Measurements from ENCODE around the gene WDR46. TPM values are rescaled to one million over a fixed set of nuclear protein-coding genes. Genes with fewer than 3 reads are reported as not detected.

The WDR46 gene
- total RNA-seq, 1 donor from 2014 or later, result 91.0 TPM

DNA sequence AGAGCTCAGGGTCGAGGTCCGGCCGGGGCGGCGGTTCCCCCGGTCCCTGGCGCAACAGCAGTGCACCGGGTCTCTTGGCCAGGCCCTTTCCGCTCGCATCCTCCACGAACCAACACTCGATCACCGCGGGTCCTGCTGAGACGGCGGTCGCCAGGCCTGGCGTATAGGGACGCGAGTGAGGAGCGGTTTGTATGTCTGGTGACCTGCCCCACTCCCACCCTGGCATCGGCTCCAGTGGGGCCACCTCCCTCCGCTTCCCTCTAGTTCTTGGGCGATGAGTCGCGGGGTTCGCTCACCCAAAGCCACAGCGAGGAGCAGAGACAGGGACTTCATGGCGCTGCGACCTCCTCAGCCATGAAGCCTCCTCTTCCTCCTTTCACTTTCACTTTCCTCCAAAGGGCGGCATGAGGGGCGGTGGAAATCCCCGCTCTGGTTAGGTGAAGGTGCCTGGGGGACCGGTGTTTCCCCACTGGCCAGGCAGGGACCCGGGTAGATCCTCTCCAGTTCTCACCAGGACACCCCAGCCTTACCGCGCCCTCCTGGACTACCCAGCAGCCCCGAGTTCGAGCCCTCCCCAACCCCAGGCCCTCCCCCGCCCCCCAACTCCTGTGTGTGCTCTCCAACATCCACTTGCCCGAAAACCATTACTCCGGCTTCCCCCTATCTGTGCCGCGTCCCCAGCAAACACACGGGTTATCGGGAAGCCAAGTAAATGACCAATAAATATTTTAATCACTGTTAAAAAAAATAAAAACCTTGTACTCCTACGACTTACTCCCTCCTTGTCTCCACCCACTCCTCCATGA lies 24.9 kb upstream of the WDR46 start, which contains the start of gene TAPBP:
Gene TAPBP (minus strand): TSS at position 370 of the 806 bp plus-strand sequence. CDS start 37 bp downstream, at position 333.
- DNase-seq (ENCODE audit: extremely low read depth, low read depth, low spot score), result no peak

DNA sequence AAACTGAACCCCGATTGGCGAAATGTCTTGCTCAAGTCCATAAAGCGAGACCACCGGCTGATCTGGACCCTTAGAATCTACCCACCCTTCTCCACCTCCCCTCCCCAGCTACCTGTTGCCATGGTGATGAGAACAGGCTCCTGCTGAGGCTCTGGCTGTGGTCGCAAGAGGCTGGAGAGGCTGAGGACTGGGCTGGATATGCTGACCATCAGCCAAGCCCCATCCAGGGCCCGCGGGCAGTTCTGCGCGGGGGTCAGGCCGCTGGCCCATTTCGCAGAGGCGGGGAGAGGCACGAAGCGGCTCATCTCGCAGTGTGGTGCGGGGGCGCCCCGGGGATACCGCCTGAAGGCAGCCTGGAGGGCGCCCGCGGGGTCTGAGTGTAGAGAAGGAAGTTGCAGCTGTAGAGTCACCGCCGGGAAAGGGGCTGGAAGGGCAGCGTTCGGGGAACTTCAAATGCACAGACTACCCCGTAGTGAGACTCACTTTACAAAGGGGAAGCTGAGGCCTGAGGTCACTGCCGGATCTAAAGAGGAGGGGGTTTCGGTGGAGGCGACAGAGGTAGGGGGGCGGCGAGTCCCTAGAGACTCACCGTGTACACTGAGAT lies 24.2 kb upstream of the WDR46 start:
- no peak for DNase-seq (ENCODE audit: extremely low read depth, low read depth, low spot score)

DNA sequence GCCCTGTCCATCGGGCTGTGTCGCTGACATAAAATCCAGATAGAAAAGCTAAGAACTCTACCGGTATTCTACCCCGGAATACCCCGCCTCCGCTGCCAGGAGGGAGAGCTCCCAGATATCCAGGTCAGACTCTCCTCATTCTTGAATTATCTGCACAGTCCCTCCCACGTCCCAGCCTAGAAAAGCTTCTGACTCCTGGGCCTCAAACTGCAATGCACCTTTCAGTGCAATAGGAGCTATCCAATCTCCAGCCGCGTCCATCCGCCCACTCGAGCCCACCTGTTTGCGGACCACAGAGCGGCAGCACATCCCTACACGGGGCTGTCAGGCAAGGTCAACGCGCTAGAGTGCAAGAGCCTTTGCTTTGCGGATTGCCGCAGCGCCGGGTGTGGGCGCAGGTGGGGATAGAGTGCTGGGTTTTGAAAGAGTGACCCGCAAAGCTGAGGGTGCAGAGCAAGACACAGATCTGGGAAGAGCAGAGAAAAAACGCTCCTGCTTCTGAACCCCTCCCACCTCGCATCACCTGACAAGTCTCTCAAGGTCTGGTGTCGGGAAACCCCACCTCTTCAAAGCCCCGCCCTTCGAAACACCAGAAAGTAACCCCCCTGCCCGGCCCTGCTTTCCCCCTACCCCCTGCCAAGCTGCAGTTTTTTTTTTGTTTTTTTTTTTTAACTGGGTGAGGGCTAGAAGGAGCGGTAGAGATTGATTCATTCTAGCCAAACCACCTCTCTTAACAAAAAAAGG lies 23.5 kb upstream of the WDR46 start:
- DNase-seq (ENCODE audit: extremely low read depth, low read depth, low spot score), result no peak

DNA sequence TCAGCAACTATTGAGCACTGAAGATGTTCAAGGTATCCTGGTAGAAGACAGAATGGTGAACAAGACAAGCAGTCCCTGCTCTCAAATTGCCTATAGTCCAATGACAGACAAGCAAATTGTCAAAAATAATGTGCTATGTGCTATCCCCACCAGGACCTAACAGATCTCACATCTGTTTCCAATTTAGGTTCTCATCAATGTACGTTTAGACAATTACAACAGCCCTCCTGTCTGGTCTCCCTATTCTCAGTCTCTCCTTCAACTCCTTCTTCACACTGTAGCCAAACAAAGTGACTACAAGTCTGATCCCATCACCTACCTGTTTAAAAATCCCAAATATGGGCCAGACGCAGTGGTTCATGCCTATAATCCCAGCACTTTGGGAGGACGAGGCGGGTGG lies 17.3 kb upstream of the WDR46 start:
- no peak for DNase-seq (ENCODE audit: extremely low read depth, low read depth, low spot score)

DNA sequence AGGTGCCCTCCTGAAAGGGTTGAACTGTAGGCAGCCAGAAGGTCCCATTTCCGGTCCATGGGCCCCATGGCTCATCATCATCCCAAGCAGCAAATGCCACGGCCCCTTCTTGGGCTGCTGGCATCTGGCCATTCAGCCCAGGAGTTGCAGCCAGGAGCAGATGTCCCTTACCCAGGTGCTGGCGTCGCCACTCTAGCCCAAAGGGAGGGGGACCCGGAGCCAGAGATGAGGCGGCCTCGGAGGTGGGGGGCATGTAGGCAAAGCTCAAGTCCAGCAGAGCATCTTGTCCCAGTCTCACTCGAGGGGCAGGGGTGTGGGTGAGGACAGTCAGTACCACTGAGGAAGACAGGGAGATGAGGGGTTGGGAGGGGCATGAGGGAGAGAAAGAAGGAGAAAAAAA lies 16.0 kb upstream of the WDR46 start:
- no peak for DNase-seq (ENCODE audit: extremely low read depth, low read depth, low spot score)

DNA sequence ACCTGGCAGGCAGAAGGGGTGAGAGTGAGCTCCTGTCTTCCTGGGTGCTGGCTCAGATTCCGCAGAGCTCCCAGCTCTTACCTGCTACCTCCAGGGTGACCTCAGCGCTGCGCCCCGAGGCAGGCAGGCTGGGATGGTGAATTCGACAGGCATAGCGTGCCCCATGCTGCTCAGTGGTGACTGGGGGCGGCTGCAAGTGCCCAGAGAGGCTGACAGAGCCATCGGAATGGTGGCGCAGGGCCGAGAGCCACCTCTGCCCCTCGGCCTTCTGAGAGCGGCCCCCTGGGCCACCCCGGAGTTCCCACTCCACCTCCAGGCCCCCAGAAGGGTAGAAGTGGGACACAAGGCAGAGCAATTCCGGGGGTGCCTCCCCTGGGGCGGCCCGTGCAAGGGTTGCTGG lies 15.2 kb upstream of the WDR46 start:
- no peak for DNase-seq (ENCODE audit: extremely low read depth, low read depth, low spot score)

DNA sequence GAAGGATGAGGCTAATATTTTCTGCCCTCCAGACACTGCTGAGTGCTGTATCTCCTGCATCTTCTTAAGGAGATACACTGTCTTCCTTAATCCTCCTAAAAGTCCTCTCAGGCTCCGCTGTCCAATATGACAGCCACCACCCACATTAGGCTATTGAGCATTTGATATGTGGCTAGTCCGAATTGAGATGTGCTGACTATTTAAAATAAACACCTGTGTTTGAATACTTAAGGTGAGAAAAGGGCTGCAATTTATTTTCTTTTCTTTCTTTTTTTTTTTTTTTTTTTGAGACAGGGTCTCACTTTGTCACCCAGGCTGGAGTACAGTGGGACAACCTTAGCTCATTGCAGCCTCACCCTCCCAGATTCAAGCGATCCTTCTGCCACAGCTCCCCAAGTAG lies 12.8 kb upstream of the WDR46 start:
- no peak for DNase-seq (ENCODE audit: extremely low read depth, low read depth, low spot score)

DNA sequence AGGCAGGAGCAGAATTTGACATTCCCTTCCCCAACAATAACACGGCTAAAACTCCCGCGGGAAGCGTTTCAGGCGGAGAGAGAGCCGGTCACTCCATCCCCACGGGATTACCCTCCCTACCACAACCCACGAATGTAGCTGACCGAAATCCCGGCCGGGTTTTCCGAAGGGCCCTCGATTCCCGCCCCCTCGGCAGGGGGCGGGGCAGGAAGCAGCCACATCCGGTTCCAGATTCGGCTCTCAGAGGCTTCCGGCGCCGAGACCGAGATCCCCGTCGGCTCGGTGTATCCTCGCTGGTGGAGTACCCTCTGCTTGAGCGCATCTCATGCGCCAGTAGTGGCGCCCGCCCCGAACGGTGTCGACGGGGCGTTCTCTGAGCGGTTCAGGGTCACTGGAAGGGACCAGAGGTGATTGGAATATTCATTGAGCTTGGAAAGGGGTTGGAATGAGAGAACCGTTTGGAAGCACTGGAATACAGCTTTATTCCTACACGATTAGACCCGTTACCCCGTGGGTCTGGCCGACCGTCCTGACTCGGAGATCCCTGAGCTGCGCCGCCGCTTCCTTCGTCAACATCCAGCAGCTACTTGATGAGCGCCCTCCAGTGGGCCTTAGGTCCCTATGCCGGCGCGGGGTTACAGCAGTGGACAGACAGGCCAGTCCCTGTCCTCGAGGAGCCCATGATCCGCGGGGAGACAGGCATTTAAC lies 10.4 kb upstream of the WDR46 start:
- peak; percentile 55 for DNase-seq (ENCODE audit: extremely low read depth, low read depth, low spot score)

DNA sequence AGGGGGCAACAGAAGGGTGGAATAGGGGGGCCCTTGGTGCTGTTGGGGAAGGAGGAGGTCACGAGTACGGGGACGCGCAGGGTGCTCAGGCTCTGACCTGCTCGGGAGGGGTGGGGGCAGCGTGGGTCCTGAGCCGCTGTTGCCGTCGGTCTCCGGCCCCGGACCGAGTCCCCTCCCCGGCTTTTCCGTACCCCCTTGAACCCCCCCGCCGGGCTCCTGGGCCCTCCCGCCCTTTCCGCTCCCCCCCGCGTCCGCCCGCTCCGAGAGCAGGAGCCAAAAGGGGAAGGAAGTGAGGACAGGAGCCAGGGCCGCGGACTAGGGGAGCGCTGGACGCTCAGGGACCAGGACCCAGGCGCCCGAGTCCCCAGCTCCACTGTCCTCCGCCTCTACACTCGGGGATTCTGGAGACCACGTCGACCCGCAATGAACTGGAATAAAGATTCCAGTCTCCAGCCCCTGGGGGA lies 9.8 kb upstream of the WDR46 start, which contains the start of gene RGL2:
Gene RGL2 (minus strand): TSS at position 170 of the 464 bp plus-strand sequence. CDS start 332 bp downstream, outside the sequence.
- DNase-seq (ENCODE audit: extremely low read depth, low read depth, low spot score), result no peak

DNA sequence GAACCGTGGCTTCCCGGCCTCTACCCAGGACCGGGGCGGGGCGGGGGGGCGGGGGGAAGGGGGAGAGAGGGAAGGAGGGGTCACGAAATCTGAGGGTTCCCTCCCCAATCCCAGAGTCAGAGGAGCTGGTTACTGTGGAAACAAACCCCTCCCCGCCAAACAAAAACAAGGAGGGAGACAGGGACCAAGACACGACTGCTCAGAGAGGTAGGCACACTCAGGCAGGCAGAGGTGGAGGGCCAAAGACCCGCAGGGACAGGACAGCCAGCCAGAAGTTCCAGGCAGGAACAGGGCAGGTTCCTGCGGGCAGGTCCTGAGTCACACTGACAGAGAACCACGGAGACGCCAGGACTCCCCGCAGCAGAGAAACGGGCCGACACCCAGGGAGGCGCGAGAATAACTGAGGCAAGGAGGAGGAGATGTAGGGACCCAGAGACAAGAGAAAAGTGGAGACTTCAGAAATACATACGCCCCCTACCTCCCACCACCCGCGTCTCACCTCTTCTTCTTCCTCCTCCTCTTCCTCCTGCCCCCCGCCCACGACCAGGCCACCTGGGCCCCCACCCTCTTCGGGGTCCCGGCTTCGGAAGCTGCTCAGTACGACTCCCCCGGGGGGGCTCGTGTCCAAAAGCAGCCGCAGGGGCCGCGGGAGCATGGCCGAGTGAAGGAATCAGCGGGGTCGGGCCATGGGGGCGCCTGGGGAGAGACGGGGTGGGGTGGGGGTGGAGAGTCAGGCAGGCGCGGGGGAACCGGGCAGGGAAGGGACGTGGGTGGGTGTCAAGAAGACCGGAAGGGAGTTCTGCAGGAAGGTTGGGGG lies 9.1 kb upstream of the WDR46 start:
- DNase-seq (ENCODE audit: extremely low read depth, low read depth, low spot score), result no peak

DNA sequence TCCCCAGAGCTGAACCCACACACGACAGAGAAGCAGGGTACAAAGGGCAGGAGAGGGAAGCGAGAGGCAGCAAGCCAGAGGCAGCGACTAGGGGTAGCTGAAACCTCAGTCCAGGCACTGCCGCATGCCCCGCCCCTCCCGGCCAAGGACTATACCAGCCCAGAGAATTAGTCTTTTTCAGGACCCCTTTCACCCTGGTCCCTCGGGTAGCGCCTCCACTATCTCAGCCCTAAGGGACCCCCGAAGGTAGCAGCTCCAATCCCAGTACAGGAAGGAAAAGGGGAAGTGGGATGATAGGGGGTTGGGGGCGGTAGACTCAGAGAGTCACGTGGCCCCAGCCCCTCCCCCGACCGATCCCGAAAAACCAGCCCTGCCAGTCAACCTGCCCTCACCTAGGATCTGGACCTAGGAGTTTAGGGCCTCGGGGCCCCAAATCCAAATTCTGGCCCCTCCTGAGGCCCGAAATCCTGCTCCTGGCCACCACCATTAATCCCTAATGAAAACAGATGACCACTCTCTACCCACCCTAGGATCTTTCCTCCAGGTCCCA lies 8.4 kb upstream of the WDR46 start:
- no peak for DNase-seq (ENCODE audit: extremely low read depth, low read depth, low spot score)

DNA sequence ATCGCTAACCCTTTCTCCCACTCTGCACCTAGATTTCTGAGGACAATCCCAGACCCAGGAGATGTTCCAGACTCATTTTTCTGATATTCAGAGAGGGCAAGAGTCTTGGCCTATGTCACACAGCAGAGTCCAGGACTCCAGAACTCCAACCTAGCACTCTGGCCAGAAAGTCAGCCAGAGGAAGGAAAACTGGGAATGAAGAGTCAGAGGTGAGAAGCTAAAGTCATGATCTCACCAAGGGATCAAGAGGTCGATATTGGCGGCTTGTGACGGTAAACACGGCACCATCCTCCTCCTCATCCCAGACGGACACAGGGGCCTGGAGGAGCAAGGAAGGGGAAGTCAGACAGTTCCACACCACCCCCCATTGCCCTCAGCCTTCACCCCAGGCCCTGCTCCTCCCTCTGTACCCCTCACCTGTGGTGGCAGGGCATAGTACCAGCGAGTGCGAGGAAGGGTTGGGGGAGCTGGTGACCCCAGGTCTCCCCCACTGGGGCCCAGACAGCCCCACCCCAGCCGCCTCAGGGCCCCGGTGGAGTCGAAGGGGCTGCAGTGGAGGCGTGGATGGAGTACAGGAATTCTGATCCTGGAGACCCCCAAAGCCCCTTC lies 7.9 kb upstream of the WDR46 start:
- no peak for DNase-seq (ENCODE audit: extremely low read depth, low read depth, low spot score)

DNA sequence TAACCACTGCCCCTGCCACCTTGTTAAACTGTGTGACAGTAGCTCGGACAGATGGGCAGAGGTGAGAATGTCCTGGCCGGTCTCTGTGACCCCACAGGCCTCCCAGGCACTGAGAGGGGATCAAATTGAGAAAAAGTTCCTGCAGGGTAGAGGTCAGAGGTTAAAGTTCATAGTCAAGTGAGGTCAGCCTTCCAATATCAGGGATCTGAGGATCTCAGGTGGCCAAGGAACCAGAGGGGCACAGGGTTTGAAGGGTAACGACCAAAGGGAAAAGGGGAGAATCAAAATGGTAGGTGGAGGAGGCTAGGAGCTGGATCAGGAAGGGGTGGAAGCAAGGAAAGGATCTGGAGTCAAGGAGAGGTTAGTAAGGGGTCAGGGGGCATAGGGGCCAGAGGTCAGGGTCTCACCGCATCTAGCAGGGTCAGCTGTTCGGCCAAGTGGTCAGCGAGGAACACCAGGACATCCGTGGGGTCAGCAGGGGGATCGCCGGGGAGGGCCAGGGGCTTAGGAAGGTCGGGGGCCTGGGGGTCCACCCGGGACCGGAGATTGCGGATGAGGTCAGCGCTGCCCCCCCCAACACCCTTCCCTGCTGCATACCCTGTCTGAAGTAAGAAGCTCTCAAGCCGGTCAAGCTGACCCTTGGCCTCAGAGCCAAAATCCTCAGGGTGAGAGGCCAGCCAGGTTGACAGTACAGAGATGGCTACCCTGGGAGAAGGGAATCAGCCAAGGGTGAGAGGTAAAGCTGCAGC lies 6.8 kb upstream of the WDR46 start:
- no peak for DNase-seq (ENCODE audit: extremely low read depth, low read depth, low spot score)

DNA sequence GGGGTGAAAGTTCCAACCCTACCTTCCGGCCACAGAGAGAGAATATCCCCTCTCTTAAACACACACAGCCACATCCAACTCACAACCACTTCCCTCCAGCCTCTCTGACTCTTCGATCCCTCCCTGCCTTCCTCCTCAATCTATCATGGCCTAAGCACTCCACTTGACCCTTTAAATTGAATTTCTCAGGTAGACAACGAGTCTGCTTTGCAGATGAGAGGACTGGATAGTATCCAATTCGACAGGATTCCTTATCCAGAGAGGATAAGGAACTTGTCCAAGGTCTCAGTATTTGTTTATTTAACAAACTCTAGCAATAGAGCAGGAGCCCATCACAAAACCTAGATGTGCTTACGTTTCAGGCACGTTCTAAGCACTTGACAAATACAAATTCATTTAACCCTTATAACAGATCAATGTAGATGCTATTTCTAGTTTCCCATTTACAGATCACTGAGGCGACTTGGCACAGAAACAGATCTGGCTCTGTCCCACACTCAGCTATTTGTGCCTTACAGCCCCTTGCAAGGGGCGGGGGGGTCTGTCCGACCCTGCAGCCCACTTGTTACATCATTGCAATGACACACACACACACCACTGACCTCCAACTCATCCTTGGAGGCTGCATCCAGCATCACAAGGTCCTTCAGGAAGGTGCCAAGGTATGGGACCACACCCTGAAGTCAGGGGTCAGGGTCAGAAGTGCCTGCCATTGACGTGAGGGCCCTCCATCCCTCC lies 5.2 kb upstream of the WDR46 start:
- no peak for DNase-seq (ENCODE audit: extremely low read depth, low read depth, low spot score)

DNA sequence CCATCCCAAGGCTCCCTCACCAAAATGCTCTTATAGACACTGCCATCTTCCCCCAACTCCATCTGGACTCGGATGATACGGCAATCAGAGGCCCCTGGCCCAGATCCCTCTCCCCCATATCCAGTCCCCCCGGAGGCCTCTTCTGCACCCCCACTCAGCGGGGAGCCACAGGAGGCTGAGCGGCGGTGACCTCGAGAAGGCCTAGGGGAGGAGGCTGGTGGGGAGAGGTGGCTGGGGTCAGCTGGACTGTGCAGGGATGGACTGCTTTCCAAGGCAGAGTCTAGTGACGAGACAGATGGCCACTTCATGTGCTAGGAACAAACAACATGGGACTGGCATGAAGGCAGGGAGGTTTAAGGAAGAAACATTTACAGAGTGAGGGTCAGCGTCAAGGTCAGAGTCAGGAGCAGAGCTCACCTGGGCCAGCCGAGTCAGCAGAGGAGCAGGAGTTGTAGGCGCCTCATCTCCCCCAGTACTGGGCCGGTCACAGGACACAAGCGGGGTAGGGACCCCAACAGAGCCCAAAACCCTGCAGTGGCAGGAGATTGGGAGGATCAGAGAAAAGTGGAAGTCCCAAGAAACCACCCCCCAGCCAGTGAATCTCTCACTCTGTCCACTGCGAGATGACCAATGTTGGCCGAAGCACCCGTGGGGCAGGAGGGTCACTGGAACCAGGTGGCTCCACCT lies 4.1 kb upstream of the WDR46 start:
- no peak for DNase-seq (ENCODE audit: extremely low read depth, low read depth, low spot score)

DNA sequence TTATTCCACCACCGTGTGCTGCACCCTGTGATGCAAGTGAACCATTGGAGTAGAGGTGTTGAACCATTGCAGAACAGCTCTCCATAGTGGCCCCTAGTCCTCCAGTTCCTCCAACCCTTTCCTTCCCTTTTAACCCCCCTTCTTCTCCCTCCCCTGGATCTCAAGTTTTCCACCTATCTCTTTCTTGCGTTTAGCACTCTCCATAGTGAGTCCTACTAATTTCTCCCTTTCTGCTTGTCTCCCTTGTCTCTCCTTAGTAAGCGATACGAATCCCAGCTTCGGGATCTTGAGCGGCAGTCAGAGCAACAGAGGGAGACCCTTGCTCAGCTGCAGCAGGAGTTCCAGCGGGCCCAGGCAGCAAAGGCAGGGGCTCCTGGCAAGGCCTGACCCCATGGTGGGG lies 1.4 kb upstream of the WDR46 start:
- DNase-seq (ENCODE audit: extremely low read depth, low read depth, low spot score), result no peak

DNA sequence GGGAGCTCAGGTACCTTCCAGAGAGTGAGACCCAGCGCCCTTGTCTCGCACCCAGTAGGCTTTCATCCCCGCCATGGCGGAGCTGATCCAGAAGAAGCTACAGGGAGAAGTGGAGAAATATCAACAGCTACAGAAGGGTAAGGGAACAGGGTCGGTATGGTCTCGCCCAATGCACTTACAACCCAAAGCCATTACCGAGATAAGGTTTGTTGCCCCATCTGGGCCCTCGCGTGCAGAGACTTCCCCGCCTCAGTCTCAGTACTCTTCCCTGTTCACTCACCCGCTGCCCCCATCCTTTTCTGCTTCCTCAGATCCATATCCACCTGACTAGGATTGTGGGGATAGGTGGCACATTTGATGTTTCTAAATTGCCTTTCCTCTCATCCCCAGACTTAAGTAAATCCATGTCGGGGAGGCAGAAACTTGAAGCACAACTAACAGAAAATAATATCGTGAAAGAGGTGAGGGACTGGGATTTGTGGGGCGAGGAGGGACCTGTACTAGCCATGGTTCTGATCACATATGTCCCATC lies 811 bp upstream of the WDR46 start:
- no peak for DNase-seq (ENCODE audit: extremely low read depth, low read depth, low spot score)
